ENCODE data around the gene SMARCC1.

SMARCC1 gene

GRCh38 chr3:47553407-47553806 is 228.3 kb downstream of the SMARCC1 start:
- Mint-ChIP-seq H3K4me3 (no peak overlapping the region), H3K36me3 (ENCODE audit: insufficient read depth) (no peaks in the 10 kb centered on the region), H3K27ac (no peak overlapping the region), H3K9me3 (no peaks in the 10 kb centered on the region), H3K4me1 (ENCODE audit: low read depth in 2 of 2) (no peaks in the 10 kb centered on the region), H3K27me3 (peaks cover 37 to 53% of the 10 kb centered on the region in 2 donors)
- ATAC-seq (replicated peaks) (no peak), DNase-seq (no peak)

DNA sequence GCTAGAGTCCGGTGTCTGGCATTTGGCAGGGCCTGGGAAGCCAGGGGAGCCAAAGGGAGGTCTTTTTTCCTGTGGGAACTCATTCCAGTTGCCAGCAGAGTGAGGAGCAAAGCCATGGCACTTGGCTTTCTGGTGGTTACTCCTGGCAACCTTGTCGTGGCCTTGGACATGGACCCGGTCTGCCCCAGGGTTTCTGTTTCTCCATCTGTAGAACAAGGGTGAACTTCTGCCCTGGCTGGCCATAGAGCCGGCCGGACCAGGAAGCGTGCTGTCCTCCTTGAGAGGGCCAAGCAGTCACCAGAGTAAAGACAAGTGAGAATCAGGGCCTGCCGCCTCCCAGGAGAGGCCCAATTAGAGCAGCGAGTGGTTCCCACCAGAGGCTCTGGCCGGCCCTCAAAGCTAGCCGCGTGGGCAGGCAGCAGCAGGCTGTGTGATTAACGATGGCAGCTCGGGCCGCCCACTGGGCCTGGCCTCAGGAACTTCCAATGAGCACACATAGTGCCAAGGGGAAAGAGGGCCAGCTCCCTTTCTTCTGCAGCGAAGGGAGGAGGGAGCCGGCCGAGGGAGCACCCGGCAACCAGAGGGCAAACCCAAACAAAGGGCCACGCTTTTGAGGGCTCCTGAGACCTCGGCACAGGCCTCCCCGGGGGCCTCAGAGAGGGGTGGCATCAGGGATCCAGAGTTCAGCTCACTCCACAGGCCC is 239.1 kb downstream of the SMARCC1 start:
- no peak overlapping the region for H3K4me3 Mint-ChIP-seq
- no peaks in the 10 kb centered on the region for H3K4me1 Mint-ChIP-seq (ENCODE audit: low read depth in 2 of 2)
- peaks cover 6 to 28% of the 10 kb centered on the region in 2 donors for H3K27me3 Mint-ChIP-seq
- H3K9me3 Mint-ChIP-seq = no peaks in the 10 kb centered on the region
- DNase-seq = no peak
- ATAC-seq (replicated peaks) = no peak
- H3K36me3 Mint-ChIP-seq (ENCODE audit: insufficient read depth) = no peaks in the 10 kb centered on the region
- H3K27ac Mint-ChIP-seq = no peak overlapping the region

DNA sequence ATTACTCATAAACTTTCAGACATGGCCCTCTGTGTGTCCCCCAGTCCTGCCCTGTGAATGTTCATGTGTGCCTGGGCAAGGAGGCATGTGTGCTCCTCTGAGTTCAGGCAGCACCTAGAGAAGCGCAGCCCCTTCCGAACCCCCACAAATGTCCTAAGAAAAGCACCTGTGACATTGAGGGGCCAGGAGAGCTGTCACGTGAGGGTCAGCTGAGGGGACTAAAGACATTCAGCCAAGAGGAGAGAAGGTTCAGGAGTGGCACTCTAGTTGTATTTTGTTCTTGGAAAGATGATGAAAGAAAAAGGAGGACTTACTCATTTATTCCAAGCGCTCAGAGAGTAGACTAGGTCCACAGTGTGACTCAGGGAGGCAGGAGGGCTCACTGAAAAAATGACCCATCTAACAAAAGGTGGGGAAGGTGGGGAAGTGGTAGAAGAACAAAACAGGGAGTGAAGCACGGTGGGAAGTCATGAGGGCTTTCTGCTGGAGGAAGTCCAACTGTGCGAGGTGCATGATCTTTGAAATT is 240.0 kb downstream of the SMARCC1 start:
- Mint-ChIP-seq H3K27ac (no peak overlapping the region), H3K4me1 (ENCODE audit: low read depth in 2 of 2) (no peaks in the 10 kb centered on the region), H3K36me3 (ENCODE audit: insufficient read depth) (no peaks in the 10 kb centered on the region), H3K9me3 (no peaks in the 10 kb centered on the region), H3K4me3 (no peak overlapping the region), H3K27me3 (peaks cover 13 to 38% of the 10 kb centered on the region in 2 donors)
- ATAC-seq (replicated peaks) (no peak), DNase-seq (no peak)

GRCh38 chr3:47540281-47540680 is 241.4 kb downstream of the SMARCC1 start:
- H3K9me3 Mint-ChIP-seq = no peaks in the 10 kb centered on the region

GRCh38 chr3:47536967-47537366 is 244.7 kb downstream of the SMARCC1 start:
- Mint-ChIP-seq H3K27me3 (peaks cover 32 to 51% of the 10 kb centered on the region in 2 donors), H3K4me1 (ENCODE audit: low read depth in 2 of 2) (no peaks in the 10 kb centered on the region), H3K27ac (no peak overlapping the region), H3K4me3 (no peak overlapping the region), H3K36me3 (ENCODE audit: insufficient read depth) (no peaks in the 10 kb centered on the region), H3K9me3 (no peaks in the 10 kb centered on the region)
- DNase-seq (no peak), ATAC-seq (replicated peaks) (no peak)

More at GRCh38 chr3:47540281-47540680, 241.4 kb downstream of the SMARCC1 start:
- Mint-ChIP-seq H3K4me3 (no peak overlapping the region), H3K27ac (no peak overlapping the region), H3K27me3 (peaks cover 19 to 47% of the 10 kb centered on the region in 2 donors), H3K36me3 (ENCODE audit: insufficient read depth) (no peaks in the 10 kb centered on the region), H3K4me1 (ENCODE audit: low read depth in 2 of 2) (no peaks in the 10 kb centered on the region)
- DNase-seq = no peak
- ATAC-seq (replicated peaks) = no peak

DNA sequence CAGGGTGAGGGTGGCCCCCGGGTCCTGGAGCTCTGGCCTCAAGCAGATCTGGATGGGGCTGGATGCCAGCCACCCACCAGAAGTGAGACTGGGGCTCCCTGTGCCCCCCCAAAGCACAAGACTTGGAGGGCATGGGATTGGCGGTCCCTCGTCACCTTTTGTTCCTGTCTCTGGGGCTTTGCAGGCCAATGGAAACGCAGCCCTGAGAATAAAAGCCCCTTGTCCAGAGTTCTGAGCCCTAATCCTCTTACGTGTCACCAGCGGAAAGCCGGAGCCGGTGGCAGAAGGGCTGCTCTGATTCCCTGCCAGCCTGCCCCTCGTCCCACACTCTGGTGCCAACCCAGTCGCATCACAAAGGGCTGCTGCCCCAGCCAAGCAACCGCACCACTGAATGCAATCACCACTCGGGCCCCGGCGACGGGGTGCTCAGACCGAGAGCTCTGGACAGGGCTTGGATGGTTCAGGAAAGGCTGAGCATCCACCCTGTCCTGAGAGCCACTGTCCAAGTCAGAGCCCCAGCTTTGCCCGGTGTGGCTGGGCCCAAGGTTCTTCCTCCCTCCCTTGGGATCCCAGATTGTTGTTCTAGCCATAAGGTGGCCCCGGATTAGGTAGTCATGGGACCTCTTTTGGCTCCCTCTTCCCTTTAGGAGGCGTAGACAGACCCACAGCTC is 245.3 kb downstream of the SMARCC1 start:
- no peak for DNase-seq
- no peak for ATAC-seq (replicated peaks)
- Mint-ChIP-seq H3K27ac (no peak overlapping the region), H3K4me3 (no peak overlapping the region), H3K36me3 (ENCODE audit: insufficient read depth) (no peaks in the 10 kb centered on the region), H3K9me3 (no peaks in the 10 kb centered on the region), H3K27me3 (peaks cover 32 to 51% of the 10 kb centered on the region in 2 donors), H3K4me1 (ENCODE audit: low read depth in 2 of 2) (no peaks in the 10 kb centered on the region)

Measured in effector memory CD8-positive, alpha-beta T cell (primary cell).